H4 (cell line): ENCODE results near the gene HP. TPM values are rescaled to one million over a fixed set of nuclear protein-coding genes. Genes with fewer than 3 reads are reported as not detected.

Source experiments
- DNase-seq: peaks from one replicate; pipeline ENCODE4 v3.0.0-alpha.2; 2015; ENCODE audit warnings: low spot score
- total RNA-seq: library from RNA; depleted of rRNA; stranded (reverse); fragments of >200 nt; shearing (Covaris generic); gene quantifications from 2 replicates; pipeline ENCODE4 v1.2.3, GENCODE V29; 2014; rRNA removed

HP gene
- total RNA-seq, 1 experiment from 2014 or later = 0.08 TPM

DNA sequence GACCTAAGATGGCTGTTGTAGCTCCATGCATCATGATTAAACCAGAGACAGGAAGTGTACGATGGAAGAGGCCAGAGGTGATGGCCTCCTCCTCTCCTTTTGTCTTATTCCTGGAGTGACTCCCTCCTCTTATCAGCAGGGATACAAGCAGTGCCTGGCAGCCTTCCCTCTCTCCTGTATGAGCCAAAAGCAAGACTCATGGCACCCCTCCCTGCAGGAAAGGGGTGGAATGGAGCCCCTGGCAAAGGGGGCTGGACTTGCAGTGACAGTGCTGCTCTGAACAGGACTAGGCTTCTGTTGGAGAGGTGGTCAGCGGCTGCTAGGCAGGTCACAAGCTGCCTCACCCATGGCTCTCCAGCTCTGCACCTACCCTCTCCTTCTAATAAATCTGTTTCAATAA, 30.7 kb downstream of the HP start:
- no peak for DNase-seq

DNA sequence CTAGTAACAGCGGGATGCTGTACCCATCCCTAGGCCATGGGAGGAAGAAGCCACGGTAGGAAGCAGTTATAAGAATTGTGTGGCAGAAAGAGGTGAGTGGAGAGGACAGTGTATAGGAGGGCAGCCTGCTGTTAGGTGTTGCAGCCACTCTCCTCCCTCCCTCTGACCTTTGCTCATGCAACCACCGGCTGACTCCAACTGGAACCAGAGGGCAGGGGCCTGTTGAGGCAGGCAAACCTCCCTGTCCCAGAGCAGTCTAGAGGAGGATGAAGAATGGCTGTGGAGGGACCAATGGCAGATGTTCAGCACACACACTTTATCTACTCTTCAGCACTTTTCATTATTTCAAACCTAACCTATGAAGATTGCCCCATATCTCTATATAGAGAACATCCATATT, 36.9 kb downstream of the HP start:
- no peak for DNase-seq

DNA sequence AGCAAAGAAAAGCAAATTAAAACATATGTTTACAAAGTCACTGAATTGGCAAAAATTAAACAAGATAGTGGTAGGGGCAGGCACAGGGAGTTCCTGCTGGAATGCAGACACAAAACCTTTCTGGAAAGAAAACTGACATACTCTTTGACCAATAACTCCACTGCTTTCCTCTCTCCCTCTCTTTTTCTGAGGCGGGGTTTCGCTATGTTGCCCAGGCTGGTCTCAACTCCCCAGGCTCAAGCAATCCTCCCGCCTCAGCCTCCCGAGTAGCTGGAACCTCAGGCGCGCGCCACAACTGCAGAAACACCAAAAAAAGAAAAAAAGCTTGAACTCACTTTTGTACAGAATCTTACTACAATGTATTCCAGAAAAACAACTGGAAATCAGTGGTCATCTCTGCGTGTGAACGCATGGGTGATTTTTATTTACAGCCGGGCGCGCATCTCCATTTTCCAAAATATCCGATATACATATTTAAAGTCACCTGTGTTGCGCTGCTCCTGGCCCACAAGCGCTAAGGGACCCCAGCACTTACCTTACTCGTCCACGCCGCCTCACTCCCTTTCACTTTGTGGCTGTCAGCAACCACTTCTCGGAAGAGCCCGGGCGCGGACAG, 38.6 kb downstream of the HP start:
- DNase-seq = peak; percentile 32

DNA sequence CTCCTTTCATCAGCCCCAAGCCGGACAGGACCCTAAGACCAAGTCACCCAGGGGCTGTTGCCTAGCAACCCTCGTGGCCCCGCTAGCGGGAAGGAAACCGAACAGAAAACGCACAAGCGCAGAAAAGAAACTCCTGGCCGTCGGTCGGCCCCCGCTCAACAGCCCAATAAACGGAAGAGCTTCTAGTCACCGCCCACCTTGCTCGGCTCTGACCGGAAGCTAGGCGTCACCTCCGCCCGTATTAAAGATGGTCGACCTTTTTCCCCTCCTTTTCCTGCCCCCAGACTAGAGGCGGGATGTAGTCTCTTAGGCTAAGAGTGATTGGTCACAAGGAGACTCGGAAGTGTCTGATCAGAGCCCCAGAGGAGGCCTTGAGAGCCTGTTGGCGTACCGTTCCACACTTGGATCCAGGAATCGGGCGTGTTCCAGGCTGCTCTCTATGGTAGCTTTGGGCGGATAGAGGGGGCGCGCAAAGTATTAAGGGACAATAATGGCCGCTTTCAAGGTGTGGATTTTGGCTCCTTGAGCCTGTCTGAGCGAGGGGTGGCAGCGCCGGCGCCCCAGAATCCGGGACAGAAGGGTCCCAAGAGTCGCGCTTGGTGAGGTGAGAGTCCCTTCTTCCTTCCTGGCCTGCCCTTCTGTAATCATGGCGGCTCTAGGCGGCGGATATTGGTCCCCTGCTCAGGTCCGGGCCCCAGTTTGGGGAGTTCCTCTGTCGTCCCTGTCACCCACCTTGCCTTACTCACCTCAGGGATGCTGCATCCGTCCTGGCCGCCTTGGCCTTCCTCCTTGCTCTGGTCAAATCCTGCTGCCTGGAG, 39.4 kb downstream of the HP start, which contains the start of the genes DHX38 and TXNL4B:
TSS of gene DHX38 (plus strand) at position 400 of the 818 bp plus-strand sequence. CDS start 2,311 bp downstream, outside the sequence.
TSS of gene TXNL4B (minus strand) at position 173 of the 818 bp plus-strand sequence. CDS start 2,871 bp downstream, outside the sequence.
- DNase-seq = peak; percentile 99

DNA sequence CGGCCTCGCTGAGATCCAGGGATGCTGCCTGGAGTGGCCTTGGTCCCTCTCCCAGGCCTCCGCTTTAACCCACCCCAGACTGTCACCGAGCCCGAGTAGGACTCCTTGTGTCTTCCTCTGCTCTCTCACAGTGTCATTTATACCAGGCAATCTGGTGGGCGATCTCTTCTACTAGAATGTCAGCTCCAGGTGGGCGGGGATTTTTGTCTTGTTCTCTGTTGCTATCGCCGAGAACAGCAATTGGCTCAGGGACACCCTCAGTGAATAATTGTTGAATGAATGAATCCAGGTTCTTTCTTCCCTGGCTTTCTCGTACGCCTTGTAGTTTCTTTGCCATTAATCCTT, 39.9 kb downstream of the HP start:
- DNase-seq = no peak

DNA sequence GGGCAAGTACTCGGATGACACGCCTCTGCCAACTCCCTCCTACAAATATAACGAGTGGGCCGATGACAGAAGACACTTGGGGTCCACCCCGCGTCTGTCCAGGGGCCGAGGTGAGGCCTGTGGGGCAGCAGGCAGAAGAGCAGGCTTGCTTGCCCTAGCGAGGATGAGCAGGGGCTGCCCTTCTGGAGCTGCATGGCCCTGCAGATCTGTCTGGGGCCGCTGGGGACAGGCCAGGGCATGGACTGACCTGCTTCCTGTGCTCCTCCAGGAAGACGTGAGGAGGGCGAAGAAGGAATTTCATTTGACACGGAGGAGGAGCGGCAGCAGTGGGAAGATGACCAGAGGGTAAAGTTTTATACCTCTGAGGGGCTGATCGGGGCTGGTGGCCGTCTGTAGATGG, 44.6 kb downstream of the HP start:
- DNase-seq = no peak

DNA sequence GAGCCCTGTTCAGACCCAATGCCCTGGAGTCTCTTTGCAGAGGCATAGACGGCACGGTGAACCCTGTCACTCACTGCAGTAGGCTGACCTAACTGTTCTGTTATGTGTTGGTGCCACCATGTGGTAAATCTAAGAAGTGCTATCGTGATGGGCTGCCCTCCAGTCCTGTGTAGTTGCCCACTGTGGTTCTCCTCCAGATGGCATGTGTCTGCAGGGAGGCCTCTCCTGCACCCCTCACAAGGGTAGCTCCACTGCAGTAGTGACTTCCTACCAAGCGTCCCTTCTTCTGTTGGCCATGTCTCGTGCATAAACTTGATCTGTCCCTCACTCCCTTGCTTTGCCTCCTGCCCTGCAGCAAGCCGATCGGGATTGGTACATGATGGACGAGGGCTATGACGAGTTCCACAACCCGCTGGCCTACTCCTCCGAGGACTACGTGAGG, 45.1 kb downstream of the HP start:
- peak; percentile 42 for DNase-seq

DNA sequence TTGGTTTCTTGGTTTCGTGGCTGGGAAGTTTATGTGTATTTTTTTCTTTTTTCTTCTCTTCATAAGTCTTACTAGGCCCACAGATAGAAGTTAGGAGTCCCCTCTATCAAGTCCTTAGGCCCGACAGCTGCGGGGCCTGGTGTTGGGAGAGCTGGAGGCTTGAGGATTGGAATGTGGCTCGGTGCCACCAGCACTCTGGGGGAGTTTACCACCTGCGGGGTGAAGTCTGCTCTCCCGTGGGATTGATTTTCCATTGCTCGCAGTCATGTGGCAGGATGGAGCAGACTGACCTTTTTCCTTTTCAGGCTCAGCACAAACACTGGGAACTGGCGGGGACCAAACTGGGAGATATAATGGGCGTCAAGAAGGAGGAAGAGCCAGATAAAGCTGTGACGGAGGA, 46.9 kb downstream of the HP start:
- no peak for DNase-seq

DNA sequence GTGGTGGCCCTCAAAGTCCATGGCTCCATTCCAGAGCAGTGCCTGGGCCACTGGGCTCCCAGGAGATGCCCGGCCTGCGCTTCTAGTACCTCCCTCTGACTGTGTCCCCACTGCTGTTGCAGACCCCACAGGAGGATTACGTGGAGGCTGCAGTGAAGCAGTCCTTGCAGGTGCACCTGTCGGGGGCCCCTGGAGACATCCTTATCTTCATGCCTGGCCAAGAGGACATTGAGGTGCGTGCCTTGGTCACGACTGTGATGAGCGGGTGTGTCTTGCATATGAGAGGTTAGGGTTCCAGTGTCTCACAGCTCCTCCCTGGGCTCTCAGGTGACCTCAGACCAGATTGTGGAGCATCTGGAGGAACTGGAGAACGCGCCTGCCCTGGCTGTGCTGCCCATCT, 50.6 kb downstream of the HP start:
- DNase-seq = no peak

DNA sequence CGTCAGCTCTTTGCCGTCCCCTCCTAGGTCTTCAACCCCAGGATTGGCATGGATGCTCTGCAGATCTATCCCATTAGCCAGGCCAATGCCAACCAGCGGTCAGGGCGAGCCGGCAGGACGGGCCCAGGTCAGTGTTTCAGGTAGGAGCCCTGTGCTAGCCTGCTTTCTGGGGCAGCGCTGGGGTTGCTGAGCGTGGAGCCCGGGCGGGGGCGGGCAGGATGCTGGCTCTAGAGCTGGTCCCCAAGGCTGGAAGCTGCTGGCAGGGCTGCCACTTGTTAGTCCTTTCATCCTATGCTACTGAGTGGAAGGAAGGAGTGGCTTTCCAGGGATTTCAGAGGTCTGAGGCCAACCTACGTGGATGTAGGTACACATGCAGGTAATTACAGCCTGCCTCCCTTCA, 51.7 kb downstream of the HP start:
- no peak for DNase-seq

DNA sequence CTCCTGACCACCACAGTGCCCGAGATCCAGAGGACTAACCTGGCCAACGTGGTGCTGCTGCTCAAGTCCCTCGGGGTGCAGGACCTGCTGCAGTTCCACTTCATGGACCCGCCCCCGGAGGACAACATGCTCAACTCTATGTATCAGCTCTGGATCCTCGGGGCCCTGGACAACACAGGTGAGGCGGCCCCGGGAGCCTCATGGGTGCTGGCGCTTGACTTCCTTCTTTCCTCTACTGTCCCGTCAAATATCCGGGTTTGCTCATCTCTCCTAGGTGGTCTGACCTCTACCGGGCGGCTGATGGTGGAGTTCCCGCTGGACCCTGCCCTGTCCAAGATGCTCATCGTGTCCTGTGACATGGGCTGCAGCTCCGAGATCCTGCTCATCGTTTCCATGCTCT, 53.1 kb downstream of the HP start:
- no peak for DNase-seq

DNA sequence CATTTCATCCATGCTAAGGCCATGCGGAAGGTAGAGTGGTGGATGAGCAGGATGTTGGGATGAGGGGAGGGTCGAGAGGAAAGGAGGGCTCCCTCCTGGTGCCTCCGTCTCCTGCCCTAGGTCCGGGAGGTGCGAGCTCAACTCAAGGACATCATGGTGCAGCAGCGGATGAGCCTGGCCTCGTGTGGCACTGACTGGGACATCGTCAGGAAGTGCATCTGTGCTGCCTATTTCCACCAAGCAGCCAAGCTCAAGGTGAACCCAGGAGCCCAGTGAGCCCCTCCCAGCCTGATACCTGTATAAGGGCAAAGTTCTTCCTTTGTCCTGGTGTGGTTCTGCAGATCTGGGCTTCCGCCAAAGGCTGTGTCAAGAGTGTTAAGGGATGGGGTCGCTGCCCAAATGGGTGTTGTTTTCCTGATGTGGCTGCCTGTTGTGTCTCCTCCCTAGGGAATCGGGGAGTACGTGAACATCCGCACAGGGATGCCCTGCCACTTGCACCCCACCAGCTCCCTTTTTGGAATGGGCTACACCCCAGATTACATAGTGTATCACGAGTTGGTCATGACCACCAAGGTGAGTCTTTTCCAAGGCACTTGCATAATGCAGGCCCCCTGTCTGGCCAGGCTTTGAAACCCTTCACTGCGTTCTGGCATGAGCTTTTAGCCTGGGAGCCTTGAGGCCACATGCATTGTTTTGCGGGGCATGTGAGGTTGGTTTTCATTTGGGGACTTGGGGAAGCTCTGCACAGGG, 54.2 kb downstream of the HP start:
- DNase-seq = no peak

DNA sequence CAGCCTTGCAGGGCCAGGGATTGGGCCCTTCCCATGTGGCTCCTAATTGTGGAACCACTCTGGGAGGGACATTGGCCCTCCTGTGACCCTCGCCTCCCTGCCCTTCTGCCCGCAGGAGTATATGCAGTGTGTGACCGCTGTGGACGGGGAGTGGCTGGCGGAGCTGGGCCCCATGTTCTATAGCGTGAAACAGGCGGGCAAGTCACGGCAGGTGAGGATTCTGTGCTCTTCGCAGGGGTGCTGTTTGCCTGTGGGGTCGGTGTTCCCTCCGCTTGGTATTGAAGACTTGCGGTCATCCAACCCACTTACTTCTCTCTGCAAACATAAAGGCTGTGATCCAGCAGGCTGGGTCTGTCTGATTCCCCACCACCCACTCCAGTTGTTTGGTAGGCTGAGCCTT, 55.0 kb downstream of the HP start:
- no peak for DNase-seq

DNA sequence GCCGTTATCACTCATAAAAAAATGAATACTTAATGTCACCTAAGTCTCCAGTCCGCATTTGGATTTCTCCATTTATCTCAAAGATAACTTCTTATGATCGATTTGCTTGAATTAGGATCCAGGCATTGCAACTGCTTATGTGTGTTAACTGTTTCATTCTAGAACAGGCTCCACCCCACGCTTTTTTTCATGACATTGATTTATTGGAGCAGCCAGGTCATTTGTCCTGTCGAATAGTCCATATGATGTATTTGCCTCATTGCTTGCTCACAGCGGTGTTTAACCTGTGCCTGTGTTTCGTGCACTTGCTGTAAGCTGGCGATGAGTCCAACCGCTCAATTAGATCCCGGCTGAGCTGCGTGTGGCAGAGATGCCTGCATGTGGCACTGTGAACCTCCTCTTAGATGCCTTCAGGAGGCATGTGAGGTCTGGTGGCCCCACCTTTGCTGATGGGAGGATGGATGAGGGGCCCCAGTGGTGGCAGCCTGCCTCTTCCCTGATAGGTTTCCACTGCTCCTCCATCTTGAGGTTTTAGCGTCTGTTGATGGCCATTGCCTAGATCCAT, 55.7 kb downstream of the HP start:
- DNase-seq = no peak

Other genes starting within 250 kb of the HP start
- 49.8 and 51.5 TPM in 2 replicates for gene AP1G1, start 245.7 kb upstream of the HP start, total RNA-seq
- 8.0 and 12.6 TPM in 2 replicates for gene ATXN1L, start 208.5 kb upstream of the HP start, total RNA-seq
- 5.5 and 7.0 TPM in 2 replicates for gene ZNF821, start 170.3 kb upstream of the HP start, total RNA-seq
- gene IST1, start 159.0 kb upstream of the HP start, total RNA-seq = 220 and 229 TPM in 2 replicates
- not detected in 2 replicates for gene PKD1L3, start 54.1 kb upstream of the HP start, total RNA-seq
- 4.6 and 6.0 TPM in 2 replicates for gene DHODH, start 45.8 kb upstream of the HP start, total RNA-seq
- not detected in 2 replicates for gene HPR, start 8.7 kb downstream of the HP start, total RNA-seq
- 7.5 and 13.4 TPM in 2 replicates for gene TXNL4B, start 39.1 kb downstream of the HP start, total RNA-seq
- gene DHX38, start 39.3 kb downstream of the HP start, total RNA-seq = 25.0 and 40.0 TPM in 2 replicates
- gene PMFBP1, start 117.7 kb downstream of the HP start, total RNA-seq = not detected in 2 replicates